HG03457 (cell line): ENCODE results near the gene CGNL1.

ENCODE experiments used
- ATAC-seq: cut with Tn5 transposase; IDR thresholded peaks from one replicate; pipeline ENCODE4 v1.9.1; 2021; ENCODE audit warnings: moderate number of reproducible peaks; ENCODE audit not compliant: unreplicated experiment

Gene CGNL1

GRCh38 chr15:57375827-57376695, at the start of gene CGNL1:
Gene CGNL1, plus strand, starts transcription at chr15:57376505. Its CDS starts 61,495 bp downstream, at chr15:57438000.
- ATAC-seq: no peak

GRCh38 chr15:57327985-57328471, 48.3 kb upstream of the CGNL1 start:
- ATAC-seq: no peak

- no peak for ATAC-seq
Observed at GRCh38 chr15:57328479-57328878, 47.8 kb upstream of the CGNL1 start.

GRCh38 chr15:57328897-57329296, 47.4 kb upstream of the CGNL1 start:
- no peak for ATAC-seq

- ATAC-seq: no peak
Observed at GRCh38 chr15:57329582-57330367, 46.5 kb upstream of the CGNL1 start.

- no peak for ATAC-seq
Observed at GRCh38 chr15:57330619-57331340, 45.5 kb upstream of the CGNL1 start.

- no peak for ATAC-seq
Observed at GRCh38 chr15:57332326-57332725, 44.0 kb upstream of the CGNL1 start.

- ATAC-seq: no peak
Observed at GRCh38 chr15:57333487-57333886, 42.8 kb upstream of the CGNL1 start.

GRCh38 chr15:57334257-57334656, 42.0 kb upstream of the CGNL1 start:
- no peak for ATAC-seq

- ATAC-seq: no peak
Observed at GRCh38 chr15:57335293-57335715, 41.0 kb upstream of the CGNL1 start.

GRCh38 chr15:57335719-57336118, 40.6 kb upstream of the CGNL1 start:
- no peak for ATAC-seq

- no peak for ATAC-seq
Observed at GRCh38 chr15:57337868-57338411, 38.4 kb upstream of the CGNL1 start.

- no peak for ATAC-seq
Observed at GRCh38 chr15:57339321-57339720, 37.0 kb upstream of the CGNL1 start.

GRCh38 chr15:57340682-57341259, 35.5 kb upstream of the CGNL1 start:
- ATAC-seq: no peak

- no peak for ATAC-seq
Observed at GRCh38 chr15:57343048-57343447, 33.3 kb upstream of the CGNL1 start.

GRCh38 chr15:57343498-57343897, 32.8 kb upstream of the CGNL1 start:
- no peak for ATAC-seq

- ATAC-seq: no peak
Observed at GRCh38 chr15:57344282-57344681, 32.0 kb upstream of the CGNL1 start.

- ATAC-seq: no peak
Observed at GRCh38 chr15:57345584-57345983, 30.7 kb upstream of the CGNL1 start.

- no peak for ATAC-seq
Observed at GRCh38 chr15:57348081-57348480, 28.2 kb upstream of the CGNL1 start.

- no peak for ATAC-seq
Observed at GRCh38 chr15:57352535-57353316, 23.6 kb upstream of the CGNL1 start.
